Panc1 (cell line): ENCODE results near the gene XYLT1. TPM values are rescaled to one million over a fixed set of nuclear protein-coding genes. Genes with fewer than 3 reads are reported as not detected.

Experiments
- ATAC-seq: fragments of 200-7000 bp; cut with Tn5 transposase; 2 replicates; pipeline ENCODE4 v1.9.1; 2020; ENCODE audit warnings: mild to moderate bottlenecking, moderate library complexity
- BruUV-seq: library from RNA; stranded (reverse); fragments of 400-500 nt; replicated peaks from 2 replicates; lab custom pipeline; 2021; lab: Mats Ljungman, UMichigan
- CTCF ChIA-PET: fragments of 300-600 bp; sonication (Branson Sonifier 250); formaldehyde crosslinking; loops from one replicate; lab custom pipeline; 2022; ENCODE audit warnings: antibody characterized with exemption; lab: Charles Lee
- POLR2A ChIA-PET: fragments of 300-600 bp; sonication (Branson Sonifier 250); formaldehyde crosslinking; loops from one replicate; lab custom pipeline; 2022; ENCODE audit warnings: antibody characterized with exemption; lab: Charles Lee
- DNase-seq: peaks from one replicate; pipeline ENCODE4 v3.0.0-alpha.2; 2010; ENCODE audit warnings: low read depth, low spot score
- H3K27ac ChIP-seq: 2 replicates; pipeline ENCODE4 v1.5.1; 2011; ENCODE audit warnings: mild to moderate bottlenecking, low read length, inconsistent platforms
- H3K27me3 ChIP-seq: fragments of 200-500 bp; sonication (Bioruptor generic); 2 replicates; pipeline ENCODE4 v1.6.0; 2014; ENCODE audit warnings: low read length, inconsistent platforms; ENCODE audit not compliant: control insufficient read depth, insufficient read depth
- H3K36me3 ChIP-seq: fragments of 200-500 bp; sonication (Bioruptor generic); 2 replicates; pipeline ENCODE4 v1.5.1; 2014; ENCODE audit warnings: inconsistent platforms, mild to moderate bottlenecking, low read length, moderate library complexity; ENCODE audit not compliant: control insufficient read depth, insufficient read depth
- H3K4me1 ChIP-seq: 2 replicates; pipeline ENCODE4 v1.5.1; 2011; ENCODE audit warnings: inconsistent platforms, mild to moderate bottlenecking, low read length, moderate library complexity; ENCODE audit not compliant: control insufficient read depth, insufficient read depth
- H3K4me3 ChIP-seq, 2 experiments: 2 replicates each; pipeline ENCODE4 v1.5.1; 2011 to 2012; ENCODE audit warnings: low read depth in 2 of 2, low read length in 2 of 2, mild to moderate bottlenecking in 2 of 2, inconsistent platforms in 1 of 2, moderate library complexity in 1 of 2
- H3K9me3 ChIP-seq: fragments of 200-500 bp; sonication (Bioruptor generic); 2 replicates; pipeline ENCODE4 v1.5.1; 2014; ENCODE audit warnings: low read depth, mild to moderate bottlenecking, inconsistent platforms, low read length, moderate library complexity; ENCODE audit not compliant: control insufficient read depth, insufficient read depth
- CTCF ChIP-seq: fragments of 450-650 bp; IDR thresholded peaks from 2 replicates; pipeline ENCODE4 v1.5.1; 2017; ENCODE audit warnings: mild to moderate bottlenecking
- POLR2AphosphoS5 ChIP-seq: IDR thresholded peaks from 2 replicates; pipeline ENCODE4 v1.6.1; 2012; ENCODE audit warnings: mild to moderate bottlenecking, low read depth, low read length, moderate library complexity
- REST ChIP-seq, 2 experiments: IDR thresholded peaks; 2 replicates each; pipeline ENCODE4 v1.6.1; 2011 to 2012; ENCODE audit warnings: low read depth in 2 of 2, control low read depth in 1 of 2, low read length in 1 of 2, mild to moderate bottlenecking in 1 of 2, moderate library complexity in 1 of 2; ENCODE audit not compliant: insufficient read depth in 1 of 2
- SIN3A ChIP-seq: IDR thresholded peaks from 2 replicates; pipeline ENCODE4 v1.6.1; 2012; ENCODE audit warnings: low read depth, mild to moderate bottlenecking, low read length, moderate library complexity, borderline replicate concordance; ENCODE audit not compliant: insufficient read depth
- TCF7L2 ChIP-seq: IDR thresholded peaks from 2 replicates; pipeline ENCODE4 v1.6.1; 2011; ENCODE audit warnings: mild to moderate bottlenecking, low read depth, low read length, inconsistent platforms
- in situ Hi-C: cut with HindIII; loops from 2 replicates; pipeline ENCODE4 v1.10.0; 2016; ENCODE audit warnings: low sequenced_read_pairs, low pct_unique_long_range_greater_than_20kb
- intact Hi-C: fragments of 100-400 bp; cut with micrococcal nuclease; formaldehyde crosslinking; loops from one replicate; pipeline ENCODE4 v1.10.0; 2022; ENCODE audit not compliant: unreplicated experiment
- total RNA-seq: library from RNA; stranded (reverse); gene quantifications from one replicate; pipeline ENCODE4 v1.2.1, GENCODE V29; 2021; ENCODE audit not compliant: unreplicated experiment

Gene XYLT1
- total RNA-seq, 1 experiment from 2014 or later, result 0.62 TPM

GRCh38 chr16:17283016-17283415 lies 187.7 kb downstream of the XYLT1 start:
- Histone ChIP-seq H3K4me1 (no peaks in the 10 kb centered on the region), H3K9me3 (no peaks in the 10 kb centered on the region), H3K4me3 (no peak overlapping the region), H3K27me3 (peaks cover 19% of the 10 kb centered on the region; the same call in 1 of the 2 replicates), H3K36me3 (no peaks in the 10 kb centered on the region), H3K27ac (no peak overlapping the region)
- ATAC-seq (no peak), DNase-seq (no peak)
- ChIA-PET CTCF (no interaction called here), POLR2A (interaction anchor here (0.6 kb wide), 1 partner anchor 23 kb away, joined by 5 read pairs; no protein-coding TSS in a partner anchor)
- TF ChIP-seq CTCF, result no peak
- no peak for TF ChIP-seq REST (IDR thresholded peaks at IDR 0.05; ENCODE audit: insufficient read depth in 1 of 2, low read depth in 2 of 2, low read length in 1 of 2)
- no peak for TF ChIP-seq TCF7L2
- TF ChIP-seq SIN3A, result no peak
- no TSS peak for BruUV-seq
- in situ Hi-C loops (no loop called here), intact Hi-C loops (no loop called here)

DNA sequence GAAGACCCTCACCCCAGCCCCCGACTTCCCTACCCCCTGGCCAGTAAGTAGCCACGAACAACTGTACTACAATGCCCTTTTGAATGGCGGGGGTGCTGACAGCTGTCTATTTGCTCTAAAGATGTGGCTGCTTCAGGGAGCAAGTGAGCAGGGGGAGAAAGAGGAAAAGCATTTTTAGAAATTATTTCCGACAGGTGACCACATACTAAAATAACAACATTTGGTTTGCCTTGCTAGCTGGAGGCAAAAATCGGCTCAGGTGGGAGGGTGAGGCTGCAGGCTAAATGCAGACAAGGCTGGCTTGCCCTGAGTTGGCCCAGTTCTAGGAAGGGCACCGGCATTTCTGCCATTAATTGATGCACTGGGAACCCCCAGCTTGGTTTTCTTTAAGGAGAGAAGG lies 188.5 kb downstream of the XYLT1 start:
- ChIA-PET CTCF (no interaction called here), POLR2A (no interaction called here)
- peaks cover 20% of the 10 kb centered on the region; the same call in 1 of the 2 replicates for H3K27me3 ChIP-seq
- ATAC-seq (no peak), DNase-seq (no peak)
- no peak overlapping the region for H3K27ac ChIP-seq
- TF ChIP-seq REST (IDR thresholded peaks at IDR 0.05; ENCODE audit: insufficient read depth in 1 of 2, low read depth in 2 of 2, low read length in 1 of 2), result no peak
- no peak for TF ChIP-seq CTCF
- TF ChIP-seq POLR2AphosphoS5, result no peak
- TF ChIP-seq SIN3A, result no peak
- TF ChIP-seq TCF7L2, result no peak
- no peaks in the 10 kb centered on the region for H3K4me1 ChIP-seq
- BruUV-seq, result no TSS peak
- intact Hi-C loops (no loop called here), in situ Hi-C loops (no loop called here)
- H3K4me3 ChIP-seq, result no peak overlapping the region
- H3K9me3 ChIP-seq, result no peaks in the 10 kb centered on the region
- no peaks in the 10 kb centered on the region for H3K36me3 ChIP-seq
